Ovary (tissue), 9 donors: ENCODE measurements around the gene ARIH1. TPM values are rescaled to one million over a fixed set of nuclear protein-coding genes. Genes with fewer than 3 reads are reported as not detected.

Experiments used
- DNase-seq, 5 donors: peaks; one replicate each; pipeline ENCODE4 v3.0.0-alpha.2; 2019 to 2020
- H3K27ac ChIP-seq, 2 donors: fragments of 200-600 bp; one replicate each; pipeline versions ENCODE4 v1.5.1 to v1.8.0; 2019 to 2022
- H3K27me3 ChIP-seq: fragments of 200-600 bp; one replicate; pipeline ENCODE4 v1.8.0; 2022
- H3K36me3 ChIP-seq: fragments of 200-600 bp; sonication (generic); one replicate; pipeline ENCODE4 v1.5.1; 2019
- H3K4me1 ChIP-seq: one replicate; pipeline ENCODE4 v1.8.1; 2013; ENCODE audit warnings: mild to moderate bottlenecking, moderate library complexity; ENCODE audit not compliant: insufficient read depth
- H3K4me3 ChIP-seq: fragments of 200-600 bp; sonication (generic); one replicate; pipeline ENCODE4 v1.5.1; 2017
- H3K9me3 ChIP-seq, 2 donors: fragments of 200-600 bp in 1 of 2; sonication (generic) in 1 of 2; one replicate each; pipeline versions ENCODE4 v1.5.1 to v1.8.1; 2013 to 2019; ENCODE audit warnings: mild to moderate bottlenecking in 1 of 2, moderate library complexity in 1 of 2
- EP300 ChIP-seq: sonication (generic); formaldehyde crosslinking; IDR thresholded peaks from one replicate; pipeline ENCODE4 v1.6.1; 2017; ENCODE audit warnings: antibody characterized with exemption
- POLR2A ChIP-seq: fragments of 450-650 bp; IDR thresholded peaks from one replicate; pipeline ENCODE4 v1.6.1; 2017; ENCODE audit warnings: antibody characterized with exemption, mild to moderate bottlenecking, moderate library complexity
- WGBS, 3 donors: extraction: QIAGEN DNeasy Blood & Tissue Kit in 1 of 3; methylation state at CpG; one replicate each; pipeline versions ENCODE4 v1.1.5 to v1.1.7; 2013 to 2017; 5-methylcytosine and 5-hydroxymethylcytosine counted together
- intact Hi-C, 4 donors: fragments of 100-400 bp; cut with DNase I; formaldehyde crosslinking; loops; one replicate each; pipeline versions ENCODE4 v1.11.0 to v1.15.1; 2022 to 2023
- polyA plus RNA-seq, 2 donors: library from polyadenylated mRNA; stranded (reverse); fragments of 200-250 nt in 1 of 2; fragments of 350-450 nt in 1 of 2; fragmentation: Illumina TruSeq in 1 of 2; extraction: RNeasy Lipid Tissue Mini Kit (QIAGEN cat#74804) in 1 of 2; gene quantifications; one replicate each; pipeline ENCODE4 v1.2.3, GENCODE V29; 2013 to 2014
- total RNA-seq, 7 donors: library from RNA; depleted of rRNA in 2 of 7; stranded (reverse); fragments of >200 nt in 2 of 7; fragmentation: NEBNext Ultra II Directional in 3 of 7; extraction: Animal tissue kit (Norgen Biotek cat#: 25700) in 3 of 7; gene quantifications; one replicate each; pipeline versions ENCODE4 v1.1.0 to v1.2.4, GENCODE V29; 2016 to 2023
- TF ChIP-seq, protein P1 (sequence below), 3 donors: fragments of 450-650 bp in 2 of 3; fragments of 200-600 bp in 1 of 3; IDR thresholded peaks; one replicate each; pipeline versions ENCODE4 v1.5.1 to v1.8.0; 2016 to 2022; ENCODE audit warnings: antibody characterized with exemption in 3 of 3, mild to moderate bottlenecking in 1 of 3
- donor health status: DM: no; HTN: no; CAD: no; lungs with moderate emphysema.
- donor health status: DM: no; HTN: no; CAD: no.
- donor health status: Bipolar disorder and iron deficiency.
- donor health status: DM: yes; HTN: yes; CAD: no.
- donor health status: DM: no; HTN: no; CAD: no.
- donor health status: DM: yes; HTN: yes; CAD: no.

Gene ARIH1
- total and polyA plus RNA-seq, 9 donors = 33.1 to 211 (median 150) TPM

DNA sequence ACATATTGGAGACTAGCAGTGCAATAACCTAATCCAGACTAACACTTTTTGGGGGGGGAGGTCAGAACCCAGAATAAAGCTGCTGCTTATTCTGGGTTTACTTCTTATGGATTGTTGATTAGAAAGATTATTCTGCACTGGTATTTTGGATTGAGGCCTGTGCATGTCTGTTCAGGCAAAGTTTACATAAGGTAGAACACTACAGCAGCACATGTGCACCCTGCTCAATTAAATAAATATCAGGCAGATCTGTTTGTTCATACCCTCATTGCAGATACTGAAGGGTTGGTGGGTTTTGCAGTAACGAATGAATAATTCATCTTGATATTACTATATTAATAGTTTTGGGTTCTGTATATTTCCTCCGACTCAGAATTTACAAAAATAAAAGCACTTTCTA lies 19.1 kb downstream of the ARIH1 start:
- Histone ChIP-seq H3K27ac (no peak overlapping the region), H3K4me3 (no peak overlapping the region), H3K27me3 (no peaks in the 10 kb centered on the region), H3K9me3 (no peaks in the 10 kb centered on the region), H3K36me3 (no peaks in the 10 kb centered on the region), H3K4me1 (peaks cover 11% of the 10 kb centered on the region)
- TF ChIP-seq POLR2A (no peak), EP300 (no peak)
- TF ChIP-seq, protein P1, sequence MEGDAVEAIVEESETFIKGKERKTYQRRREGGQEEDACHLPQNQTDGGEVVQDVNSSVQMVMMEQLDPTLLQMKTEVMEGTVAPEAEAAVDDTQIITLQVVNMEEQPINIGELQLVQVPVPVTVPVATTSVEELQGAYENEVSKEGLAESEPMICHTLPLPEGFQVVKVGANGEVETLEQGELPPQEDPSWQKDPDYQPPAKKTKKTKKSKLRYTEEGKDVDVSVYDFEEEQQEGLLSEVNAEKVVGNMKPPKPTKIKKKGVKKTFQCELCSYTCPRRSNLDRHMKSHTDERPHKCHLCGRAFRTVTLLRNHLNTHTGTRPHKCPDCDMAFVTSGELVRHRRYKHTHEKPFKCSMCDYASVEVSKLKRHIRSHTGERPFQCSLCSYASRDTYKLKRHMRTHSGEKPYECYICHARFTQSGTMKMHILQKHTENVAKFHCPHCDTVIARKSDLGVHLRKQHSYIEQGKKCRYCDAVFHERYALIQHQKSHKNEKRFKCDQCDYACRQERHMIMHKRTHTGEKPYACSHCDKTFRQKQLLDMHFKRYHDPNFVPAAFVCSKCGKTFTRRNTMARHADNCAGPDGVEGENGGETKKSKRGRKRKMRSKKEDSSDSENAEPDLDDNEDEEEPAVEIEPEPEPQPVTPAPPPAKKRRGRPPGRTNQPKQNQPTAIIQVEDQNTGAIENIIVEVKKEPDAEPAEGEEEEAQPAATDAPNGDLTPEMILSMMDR (IDR thresholded peaks at IDR 0.05) = no peak
- intact Hi-C loops = no loop called here
- DNase-seq = no peak
- 41 to 58% (median 43%) methylated on average over 2 of the region's 2 CpGs for WGBS, 3 donors

DNA sequence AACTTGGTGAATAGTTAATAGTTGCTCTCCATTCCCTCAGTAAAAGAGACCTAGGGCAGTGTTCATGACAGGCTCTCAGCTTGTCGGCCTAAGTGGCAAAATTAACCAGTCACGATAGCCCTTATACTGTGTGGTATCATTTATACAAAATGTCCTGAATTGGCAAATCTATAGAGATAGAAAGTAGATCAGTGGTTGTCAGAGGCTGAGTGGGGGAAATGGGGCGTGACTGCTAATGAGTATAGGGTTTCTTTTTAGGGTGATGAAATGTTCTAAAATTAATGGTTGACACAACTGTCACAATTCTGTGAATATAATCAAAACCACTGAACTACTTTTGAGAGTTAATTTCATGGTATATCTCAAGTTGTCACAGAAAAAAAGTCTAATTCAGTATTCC lies 20.9 kb downstream of the ARIH1 start:
- intact Hi-C loops = no loop called here
- no peaks in the 10 kb centered on the region for H3K27me3 ChIP-seq
- no peak for TF ChIP-seq POLR2A
- TF ChIP-seq, protein P1 (IDR thresholded peaks at IDR 0.05) = no peak
- TF ChIP-seq EP300 = no peak
- no peak overlapping the region for H3K27ac ChIP-seq
- H3K36me3 ChIP-seq = no peaks in the 10 kb centered on the region
- H3K4me1 ChIP-seq = peaks cover 11% of the 10 kb centered on the region
- DNase-seq = no peak
- 77 to 93% (median 89%) methylated on average over 3 of the region's 3 CpGs for WGBS, 3 donors
- H3K4me3 ChIP-seq = no peak overlapping the region
- H3K9me3 ChIP-seq = no peaks in the 10 kb centered on the region

DNA sequence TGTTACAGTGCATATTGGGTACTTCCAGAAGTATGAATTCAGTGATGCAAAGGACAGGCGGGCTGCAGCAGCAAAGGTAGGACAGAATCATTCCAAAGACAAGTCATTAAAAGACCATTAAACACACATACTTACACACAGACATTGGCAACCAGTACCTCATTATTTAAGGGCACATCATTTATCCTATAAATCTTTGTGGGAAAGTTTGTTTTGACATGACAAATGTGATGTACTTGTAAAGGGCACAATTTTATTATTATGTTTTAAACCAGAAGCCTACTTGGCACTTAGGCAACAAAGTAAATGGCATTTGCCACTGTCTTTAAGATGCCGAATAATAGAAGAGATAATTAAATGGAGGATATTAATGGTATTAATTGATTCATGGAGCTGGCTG lies 22.7 kb downstream of the ARIH1 start:
- no peaks in the 10 kb centered on the region for H3K9me3 ChIP-seq
- WGBS, 3 donors = 78 to 85% (median 83%) methylated on average over 2 of the region's 2 CpGs
- H3K27ac ChIP-seq = no peak overlapping the region
- TF ChIP-seq POLR2A (no peak), EP300 (no peak)
- TF ChIP-seq, protein P1 (IDR thresholded peaks at IDR 0.05) = no peak
- DNase-seq = no peak
- no peaks in the 10 kb centered on the region for H3K27me3 ChIP-seq
- intact Hi-C loops = no loop called here
- no peaks in the 10 kb centered on the region for H3K36me3 ChIP-seq
- no peak overlapping the region for H3K4me3 ChIP-seq
- H3K4me1 ChIP-seq = peaks cover 4% of the 10 kb centered on the region

DNA sequence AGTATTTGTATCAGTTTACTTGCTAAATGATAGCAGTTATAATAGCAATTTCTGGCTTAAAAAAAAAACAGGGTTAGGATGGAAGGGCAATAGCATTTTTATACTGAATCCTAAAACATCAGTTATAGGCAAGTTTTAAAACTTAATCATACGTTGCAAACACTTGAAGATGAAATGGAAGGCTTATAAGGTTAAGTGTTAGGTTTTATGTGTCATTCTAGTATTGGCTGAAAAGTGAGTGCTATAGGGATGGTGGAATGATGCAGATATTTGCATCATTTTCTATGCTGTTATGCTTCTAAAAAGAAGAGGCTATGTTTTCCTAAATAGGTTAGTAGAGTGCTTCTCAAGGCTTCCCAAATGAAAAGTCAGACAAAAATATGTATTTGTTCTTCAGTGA lies 23.3 kb downstream of the ARIH1 start:
- H3K9me3 ChIP-seq = no peaks in the 10 kb centered on the region
- H3K4me1 ChIP-seq = peaks cover 4% of the 10 kb centered on the region
- 41 to 65% (median 53%) methylated on average over 1 of the region's 1 CpG for WGBS, 3 donors
- H3K4me3 ChIP-seq = no peak overlapping the region
- TF ChIP-seq, protein P1 (IDR thresholded peaks at IDR 0.05) = no peak
- intact Hi-C loops = no loop called here
- H3K36me3 ChIP-seq = no peaks in the 10 kb centered on the region
- H3K27ac ChIP-seq = no peak overlapping the region
- H3K27me3 ChIP-seq = no peaks in the 10 kb centered on the region
- no peak for DNase-seq
